ENCODE measurements around the gene FAM98C.
A peak's percentile ranks its signal among the peaks of the same experiment; 100 is the strongest.

FAM98C gene

DNA sequence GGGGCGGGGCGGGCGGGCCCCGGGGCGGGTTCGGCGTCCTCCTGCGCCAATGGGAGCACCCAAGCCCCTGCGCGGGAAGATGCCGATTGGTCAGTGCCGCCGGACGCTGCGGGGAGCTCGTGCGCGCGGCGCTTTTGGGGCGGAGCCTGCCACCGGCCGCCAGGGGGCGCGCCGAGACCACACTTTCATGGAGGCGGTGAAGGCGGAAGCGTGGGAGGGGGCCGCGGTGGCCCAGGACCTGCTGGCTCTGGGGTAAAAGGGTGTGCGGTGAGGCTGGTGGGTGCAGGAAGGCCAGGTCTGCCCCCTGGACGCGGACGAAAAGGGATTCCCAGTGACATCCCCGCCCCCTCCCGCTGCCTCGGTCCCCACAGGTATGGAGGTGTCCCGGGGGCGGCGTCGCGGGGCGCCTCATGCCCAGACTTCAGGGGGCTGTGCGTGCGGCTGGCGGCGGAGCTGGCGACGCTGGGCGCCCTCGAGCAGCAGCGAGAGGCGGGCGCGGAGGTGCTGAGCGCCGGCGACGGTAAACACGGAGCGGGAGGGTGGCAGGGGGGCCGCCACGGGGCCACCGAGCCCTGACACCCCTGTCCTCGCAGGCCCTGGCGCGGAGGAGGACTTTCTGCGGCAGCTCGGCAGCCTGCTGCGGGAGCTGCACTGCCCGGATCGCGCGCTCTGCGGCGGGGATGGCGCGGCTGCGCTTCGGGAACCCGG lies at the start of gene FAM98C:
TSS of gene FAM98C (plus strand) at position 127 of the 708 bp plus-strand sequence. CDS start at position 188, 61 bp downstream.
- peak; percentile 95 for DNase-seq
- in situ Hi-C loops (cut with HindIII; ENCODE audit: low pct_ligation_motif_present, low sequenced_read_pairs), result no loop called here
- Histone ChIP-seq H3K4me3 (ENCODE audit: low read depth, low read length) (peak within 1 kb of the TSS; percentile 84), H3K36me3 (replicated peaks) (no peaks in the 10 kb centered on the region), H3K27ac (no peak within 1 kb of the TSS), H3K27me3 (replicated peaks) (no peaks in the 10 kb centered on the region)
- peak; percentile 72 for TF ChIP-seq CTCF (IDR thresholded peaks at IDR 0.05; ENCODE audit: low read depth, low read length, missing control alignments)

- no peak for TF ChIP-seq CTCF (IDR thresholded peaks at IDR 0.05; ENCODE audit: low read depth, low read length, missing control alignments)
- Histone ChIP-seq H3K36me3 (replicated peaks) (no peaks in the 10 kb centered on the region), H3K4me3 (ENCODE audit: low read depth, low read length) (no peak overlapping the region), H3K27me3 (replicated peaks) (peaks cover 15% of the 10 kb centered on the region), H3K27ac (no peak overlapping the region)
- in situ Hi-C loops (cut with HindIII; ENCODE audit: low pct_ligation_motif_present, low sequenced_read_pairs), result no loop called here
- no peak for DNase-seq
Measured at GRCh38 chr19:38355728-38356725, 46.9 kb upstream of the FAM98C start.

DNA sequence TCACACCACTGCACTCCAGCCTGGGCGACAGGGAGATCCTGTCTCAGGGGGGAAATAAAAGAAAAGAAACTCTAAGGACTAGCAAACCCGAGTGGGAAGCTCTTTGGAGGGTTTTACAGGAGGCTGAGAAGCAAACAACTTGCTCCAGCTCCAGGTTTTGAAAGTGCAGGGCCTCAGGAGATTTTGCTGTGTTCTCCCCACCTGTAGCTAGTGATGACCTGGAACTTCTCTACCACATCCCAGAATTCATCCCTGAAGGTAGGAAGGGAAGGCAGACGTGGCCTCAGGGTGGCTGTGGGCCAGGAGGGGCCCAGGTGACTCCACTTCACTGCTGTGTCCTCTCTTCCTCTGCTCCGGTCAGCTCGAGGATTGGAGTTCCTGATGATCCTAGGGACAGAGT lies 44.8 kb upstream of the FAM98C start:
- peaks cover 18% of the 10 kb centered on the region for H3K27me3 ChIP-seq (replicated peaks)
- no peaks in the 10 kb centered on the region for H3K36me3 ChIP-seq (replicated peaks)
- H3K27ac ChIP-seq, result no peak overlapping the region
- no peak for DNase-seq
- TF ChIP-seq CTCF (IDR thresholded peaks at IDR 0.05; ENCODE audit: low read depth, low read length, missing control alignments), result no peak
- H3K4me3 ChIP-seq (ENCODE audit: low read depth, low read length), result no peak overlapping the region
- in situ Hi-C loops (cut with HindIII; ENCODE audit: low pct_ligation_motif_present, low sequenced_read_pairs), result no loop called here

GRCh38 chr19:38359242-38360021 lies 43.5 kb upstream of the FAM98C start:
- in situ Hi-C loops (cut with HindIII; ENCODE audit: low pct_ligation_motif_present, low sequenced_read_pairs), result no loop called here
- no peak for TF ChIP-seq CTCF (IDR thresholded peaks at IDR 0.05; ENCODE audit: low read depth, low read length, missing control alignments)
- no peak overlapping the region for H3K4me3 ChIP-seq (ENCODE audit: low read depth, low read length)
- no peak for DNase-seq
- H3K27me3 ChIP-seq (replicated peaks), result peaks cover 18% of the 10 kb centered on the region
- H3K36me3 ChIP-seq (replicated peaks), result no peaks in the 10 kb centered on the region
- H3K27ac ChIP-seq, result no peak overlapping the region

DNA sequence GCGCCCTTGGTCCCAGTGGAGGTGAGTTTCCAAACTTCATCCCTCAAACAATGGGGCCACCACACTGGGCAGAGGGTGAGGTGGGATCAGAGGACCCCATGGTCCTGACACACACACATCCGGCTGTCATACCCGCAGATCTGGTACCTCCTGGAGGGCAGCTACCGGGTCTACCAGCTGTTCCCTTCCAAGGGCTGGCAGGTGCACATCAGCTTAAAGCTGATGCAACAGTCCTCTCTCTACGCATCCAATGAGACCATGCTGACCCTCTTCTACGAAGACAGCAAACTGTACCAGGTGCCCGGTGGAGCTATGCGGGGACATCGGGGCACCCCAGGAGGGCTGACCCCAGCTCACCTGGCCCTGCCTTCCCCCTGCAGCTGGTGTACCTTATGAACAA lies 42.5 kb upstream of the FAM98C start:
- no peak overlapping the region for H3K4me3 ChIP-seq (ENCODE audit: low read depth, low read length)
- no peak for TF ChIP-seq CTCF (IDR thresholded peaks at IDR 0.05; ENCODE audit: low read depth, low read length, missing control alignments)
- in situ Hi-C loops (cut with HindIII; ENCODE audit: low pct_ligation_motif_present, low sequenced_read_pairs), result no loop called here
- no peak overlapping the region for H3K27ac ChIP-seq
- DNase-seq, result no peak
- H3K36me3 ChIP-seq (replicated peaks), result no peaks in the 10 kb centered on the region
- H3K27me3 ChIP-seq (replicated peaks), result peaks cover 18% of the 10 kb centered on the region
